Hepatocyte (in vitro differentiated cells): Measurements from ENCODE around the gene P4HTM.

Experiments
- CTCF ChIP-seq: fragments of 200-600 bp; sonication (generic); IDR thresholded peaks from 2 replicates; pipeline ENCODE4 v1.5.1; 2016; ENCODE audit warnings: antibody characterized with exemption, mild to moderate bottlenecking; ENCODE audit not compliant: poor library complexity
- EZH2 ChIP-seq: fragments of 200-600 bp; sonication (generic); IDR thresholded peaks from 2 replicates; pipeline ENCODE4 v1.6.1; 2016; ENCODE audit warnings: antibody characterized with exemption, mild to moderate bottlenecking, borderline replicate concordance

GRCh38 chr3:48979451-48979850 is 10.6 kb upstream of the P4HTM start:
- TF ChIP-seq EZH2 = no peak
- no peak for TF ChIP-seq CTCF
